Measurements from ENCODE around the gene APEH. TPM values are rescaled to one million over a fixed set of nuclear protein-coding genes. Genes with fewer than 3 reads are reported as not detected.
A peak's percentile ranks its signal among the peaks of the same experiment; 100 is the strongest.
"Not testable (repeated sequence)": the region's sequence is repeated elsewhere in the genome, so short reads cannot be mapped to it uniquely, and the experiment has no call there.

APEH gene
- total RNA-seq, 2 donors from 2014 or later, result 57.6 to 108 TPM

- no peaks in the 10 kb centered on the region for H3K4me1 ChIP-seq (ENCODE audit: control insufficient read depth in 1 of 2, low read depth in 2 of 2)
- H3K27ac ChIP-seq, result no peak overlapping the region
- H3K9me3 ChIP-seq, result no peaks in the 10 kb centered on the region
- ATAC-seq (ENCODE audit: insufficient number of reproducible peaks, low FRiP score, low read depth) (no peak), DNase-seq (ENCODE audit: low spot score) (no peak)
- TF ChIP-seq CTCF (IDR thresholded peaks at IDR 0.05), result no peak
- no peaks in the 10 kb centered on the region for H3K27me3 ChIP-seq (replicated peaks; ENCODE audit: insufficient read depth)
- no peak overlapping the region for H3K4me3 ChIP-seq
- H3K36me3 ChIP-seq, result peaks cover 69% of the 10 kb centered on the region
Observed at GRCh38 chr3:49680493-49681231, 6.5 kb downstream of the APEH start.

GRCh38 chr3:49681232-49681522, 7.0 kb downstream of the APEH start:
- TF ChIP-seq CTCF (IDR thresholded peaks at IDR 0.05), result no peak
- DNase-seq (ENCODE audit: low spot score) (no peak), ATAC-seq (ENCODE audit: insufficient number of reproducible peaks, low FRiP score, low read depth) (no peak)
- Histone ChIP-seq H3K4me1 (ENCODE audit: control insufficient read depth in 1 of 2, low read depth in 2 of 2) (no peaks in the 10 kb centered on the region), H3K36me3 (peaks cover 64% of the 10 kb centered on the region), H3K9me3 (no peaks in the 10 kb centered on the region), H3K27me3 (replicated peaks; ENCODE audit: insufficient read depth) (no peaks in the 10 kb centered on the region), H3K4me3 (no peak overlapping the region), H3K27ac (no peak overlapping the region)

- no peaks in the 10 kb centered on the region for H3K9me3 ChIP-seq
- H3K27ac ChIP-seq, result no peak overlapping the region
- no peaks in the 10 kb centered on the region for H3K4me1 ChIP-seq (ENCODE audit: control insufficient read depth in 1 of 2, low read depth in 2 of 2)
- no peaks in the 10 kb centered on the region for H3K27me3 ChIP-seq (replicated peaks; ENCODE audit: insufficient read depth)
- no peak overlapping the region for H3K4me3 ChIP-seq
- DNase-seq (ENCODE audit: low spot score) (no peak), ATAC-seq (ENCODE audit: insufficient number of reproducible peaks, low FRiP score, low read depth) (no peak)
- TF ChIP-seq CTCF (IDR thresholded peaks at IDR 0.05), result no peak
- H3K36me3 ChIP-seq, result peaks cover 60% of the 10 kb centered on the region
Observed at GRCh38 chr3:49681543-49681942, 7.4 kb downstream of the APEH start.

- TF ChIP-seq CTCF (IDR thresholded peaks at IDR 0.05), result no peak
- H3K36me3 ChIP-seq, result peaks cover 46% of the 10 kb centered on the region
Observed at GRCh38 chr3:49683162-49683561, 9.0 kb downstream of the APEH start.

GRCh38 chr3:49684453-49684852, 10.3 kb downstream of the APEH start:
- H3K27ac ChIP-seq; H3K27me3 ChIP-seq (replicated peaks; ENCODE audit: insufficient read depth); ATAC-seq (ENCODE audit: insufficient number of reproducible peaks, low FRiP score, low read depth); H3K4me3 ChIP-seq; DNase-seq (ENCODE audit: low spot score); H3K9me3 ChIP-seq: not testable (repeated sequence)
- peaks cover 36% of the 10 kb centered on the region for H3K36me3 ChIP-seq
- H3K4me1 ChIP-seq (ENCODE audit: control insufficient read depth in 1 of 2, low read depth in 2 of 2), result peaks cover 6 to 11% of the 10 kb centered on the region in 2 donors

More at GRCh38 chr3:49683162-49683561, 9.0 kb downstream of the APEH start:
- Histone ChIP-seq H3K27me3 (replicated peaks; ENCODE audit: insufficient read depth) (no peaks in the 10 kb centered on the region), H3K4me1 (ENCODE audit: control insufficient read depth in 1 of 2, low read depth in 2 of 2) (peaks cover 0 to 5% of the 10 kb centered on the region in 2 donors), H3K9me3 (no peaks in the 10 kb centered on the region), H3K27ac (no peak overlapping the region), H3K4me3 (no peak overlapping the region)
- ATAC-seq (ENCODE audit: insufficient number of reproducible peaks, low FRiP score, low read depth), result no peak
- DNase-seq (ENCODE audit: low spot score), result no peak

DNA sequence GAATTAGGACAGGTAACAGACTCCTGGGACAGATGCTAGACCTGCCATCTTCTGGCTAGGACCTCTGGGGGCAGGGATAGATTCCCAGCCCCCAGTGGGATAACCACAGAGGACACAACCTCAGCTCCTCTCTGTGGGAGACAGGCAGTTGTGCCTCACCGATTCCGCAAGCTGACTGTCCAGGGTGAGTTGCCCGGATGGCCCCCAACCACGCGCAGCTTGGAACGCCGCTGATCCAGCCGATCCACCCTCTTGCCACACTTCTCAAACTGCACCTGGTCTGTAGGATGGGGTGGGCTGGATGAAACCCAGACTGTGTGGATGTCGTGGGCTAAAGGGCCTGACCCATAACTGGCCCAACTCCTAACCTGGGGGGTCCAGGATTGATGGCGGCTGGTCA, 11.0 kb downstream of the APEH start:
- H3K27me3 ChIP-seq (replicated peaks; ENCODE audit: insufficient read depth); H3K27ac ChIP-seq; H3K4me3 ChIP-seq; DNase-seq (ENCODE audit: low spot score); ATAC-seq (ENCODE audit: insufficient number of reproducible peaks, low FRiP score, low read depth); H3K9me3 ChIP-seq: not testable (repeated sequence)
- peaks cover 9 to 15% of the 10 kb centered on the region in 2 donors for H3K4me1 ChIP-seq (ENCODE audit: control insufficient read depth in 1 of 2, low read depth in 2 of 2)
- H3K36me3 ChIP-seq, result peaks cover 30% of the 10 kb centered on the region

DNA sequence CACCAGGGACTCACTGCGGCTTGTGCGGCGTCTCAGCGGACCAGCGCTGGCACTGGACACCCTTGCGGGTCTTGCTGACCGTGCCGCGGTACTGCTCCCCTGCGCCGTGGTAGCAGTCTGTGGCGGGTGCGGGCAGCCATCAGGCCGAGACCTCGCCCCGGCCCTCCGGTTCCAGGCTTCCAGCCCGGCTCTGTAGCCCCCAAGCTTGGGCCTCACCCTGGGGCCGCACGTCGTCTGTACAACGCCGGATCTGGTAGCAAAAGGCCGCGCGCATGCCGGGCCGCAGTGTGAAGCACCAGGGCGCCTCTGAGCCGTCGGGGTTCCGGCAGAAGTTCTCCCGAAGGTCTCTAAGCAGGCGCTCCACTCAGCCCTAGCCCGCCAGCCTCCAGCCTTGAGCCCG, 11.7 kb downstream of the APEH start:
- Histone ChIP-seq H3K36me3 (peaks cover 22% of the 10 kb centered on the region), H3K4me3 (peak overlapping the region; percentile 61), H3K4me1 (ENCODE audit: control insufficient read depth in 1 of 2, low read depth in 2 of 2) (peaks cover 15 to 22% of the 10 kb centered on the region in 2 donors)
- DNase-seq (ENCODE audit: low spot score); H3K9me3 ChIP-seq; H3K27me3 ChIP-seq (replicated peaks; ENCODE audit: insufficient read depth); H3K27ac ChIP-seq; ATAC-seq (ENCODE audit: insufficient number of reproducible peaks, low FRiP score, low read depth): not testable (repeated sequence)

- DNase-seq (ENCODE audit: low spot score); ATAC-seq (ENCODE audit: insufficient number of reproducible peaks, low FRiP score, low read depth): not testable (repeated sequence)
- H3K36me3 ChIP-seq, result peaks cover 21% of the 10 kb centered on the region
Observed at GRCh38 chr3:49686346-49686745, 12.2 kb downstream of the APEH start.

DNA sequence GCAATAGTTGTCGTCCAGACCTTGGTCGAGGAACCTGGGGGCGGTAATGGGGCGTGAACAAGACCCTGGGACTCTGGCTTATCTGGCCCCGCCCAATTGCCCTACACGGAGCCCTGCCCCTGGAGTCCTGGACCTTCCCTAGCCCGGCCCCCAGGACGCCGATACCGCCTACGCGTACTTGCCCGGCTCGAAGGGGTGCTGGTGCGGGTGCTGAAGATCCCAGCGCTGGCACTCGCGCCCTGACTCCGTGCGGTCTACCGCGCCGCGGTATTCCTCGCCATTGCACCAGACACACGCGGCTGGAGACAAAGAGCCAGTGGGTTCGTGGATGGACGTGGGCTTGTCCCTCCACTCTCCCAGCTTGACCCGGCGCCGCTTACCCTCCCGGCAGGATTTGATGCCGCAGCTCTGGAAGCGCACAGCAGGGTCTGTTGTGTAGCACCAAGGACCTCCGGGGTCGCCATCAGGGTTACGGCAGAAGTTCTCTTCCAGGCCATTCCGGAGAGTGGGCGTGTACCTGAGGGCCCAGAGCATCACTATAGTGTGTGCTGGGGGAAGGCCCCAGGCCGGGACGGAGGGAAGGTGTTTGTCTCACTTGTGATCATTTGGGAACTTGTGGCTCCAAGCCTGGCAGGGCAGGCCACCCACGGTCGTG, 12.7 kb downstream of the APEH start:
- Histone ChIP-seq H3K4me1 (ENCODE audit: control insufficient read depth in 1 of 2, low read depth in 2 of 2) (peaks cover 17 to 31% of the 10 kb centered on the region in 2 donors), H3K4me3 (peak overlapping the region; percentile 61), H3K36me3 (peaks cover 18% of the 10 kb centered on the region)
- DNase-seq (ENCODE audit: low spot score); ATAC-seq (ENCODE audit: insufficient number of reproducible peaks, low FRiP score, low read depth); H3K27me3 ChIP-seq (replicated peaks; ENCODE audit: insufficient read depth); H3K9me3 ChIP-seq; H3K27ac ChIP-seq: not testable (repeated sequence)

More at GRCh38 chr3:49686346-49686745, 12.2 kb downstream of the APEH start:
- not testable (repeated sequence) for H3K9me3 ChIP-seq; H3K27me3 ChIP-seq (replicated peaks; ENCODE audit: insufficient read depth); H3K27ac ChIP-seq
- H3K4me3 ChIP-seq, result peak overlapping the region; percentile 61
- H3K4me1 ChIP-seq (ENCODE audit: control insufficient read depth in 1 of 2, low read depth in 2 of 2), result peaks cover 17 to 27% of the 10 kb centered on the region in 2 donors
